CD14-positive monocyte (primary cell): Measurements from ENCODE around the gene ARCN1. TPM values are rescaled to one million over a fixed set of nuclear protein-coding genes. Genes with fewer than 3 reads are reported as not detected.

Experiments used
- DNase-seq, 3 donors: peaks; one replicate each; pipeline ENCODE4 v3.0.0-alpha.2; 2011 to 2022
- H2AFZ ChIP-seq: 2 replicates; pipeline ENCODE4 v1.6.0; 2012; ENCODE audit warnings: mild to moderate bottlenecking, low read depth, low read length, inconsistent platforms; ENCODE audit not compliant: insufficient read depth, poor library complexity, severe bottlenecking
- H3K27ac ChIP-seq, 2 donors: 1 replicate in 1 of 2; 2 replicates in 1 of 2; pipeline ENCODE4 v1.5.1; 2012 to 2013; ENCODE audit warnings: low read length in 2 of 2, control low read depth in 1 of 2, inconsistent platforms in 1 of 2, low read depth in 1 of 2, mild to moderate bottlenecking in 1 of 2
- H3K27me3 ChIP-seq, 2 donors: one replicate each; pipeline versions ENCODE4 v1.6.0 to v1.6.1; 2011 to 2013; ENCODE audit warnings: low read length in 2 of 2; ENCODE audit not compliant: control insufficient read depth in 2 of 2, insufficient read depth in 2 of 2
- H3K36me3 ChIP-seq, 2 donors: replicated peaks in 1 of 2; 1 replicate in 1 of 2; 2 replicates in 1 of 2; pipeline versions ENCODE4 v1.5.1 to v1.6.1; 2012 to 2013; ENCODE audit warnings: low read length in 2 of 2, control low read depth in 1 of 2, inconsistent platforms in 1 of 2, mild to moderate bottlenecking in 1 of 2; ENCODE audit not compliant: insufficient read depth in 2 of 2, control insufficient read depth in 1 of 2
- H3K4me1 ChIP-seq, 2 donors: 1 replicate in 1 of 2; 2 replicates in 1 of 2; pipeline versions ENCODE4 v1.5.1 to v1.6.1; 2012 to 2013; ENCODE audit warnings: low read length in 2 of 2, control low read depth in 1 of 2, inconsistent platforms in 1 of 2, mild to moderate bottlenecking in 1 of 2, moderate library complexity in 1 of 2; ENCODE audit not compliant: insufficient read depth in 2 of 2, control insufficient read depth in 1 of 2
- H3K4me2 ChIP-seq: replicated peaks from 2 replicates; pipeline ENCODE3; 2012; ENCODE audit warnings: low read length, moderate library complexity, mild to moderate bottlenecking; ENCODE audit not compliant: poor library complexity, severe bottlenecking; ENCODE audit errors: extremely low read depth
- H3K4me3 ChIP-seq, 3 experiments: fragments of 200-600 bp in 1 of 3; sonication (generic) in 1 of 3; replicated peaks in 1 of 3; 1 replicate in 2 of 3; 2 replicates in 1 of 3; pipeline ENCODE4 v1.5.1; 2011 to 2013; ENCODE audit warnings: low read length in 3 of 3, mild to moderate bottlenecking in 3 of 3, control low read depth in 2 of 3, low read depth in 2 of 3, inconsistent platforms in 1 of 3, moderate library complexity in 1 of 3
- H3K79me2 ChIP-seq: 2 replicates; pipeline ENCODE4 v1.6.0; 2012; ENCODE audit warnings: mild to moderate bottlenecking, control low read depth, inconsistent platforms, low read length, moderate library complexity; ENCODE audit not compliant: insufficient read depth
- H3K9ac ChIP-seq: 2 replicates; pipeline ENCODE4 v1.6.0; 2017; ENCODE audit warnings: low read length, mild to moderate bottlenecking; ENCODE audit not compliant: insufficient read depth, poor library complexity, severe bottlenecking
- H3K9me3 ChIP-seq, 2 donors: replicated peaks in 1 of 2; 1 replicate in 1 of 2; 2 replicates in 1 of 2; pipeline versions ENCODE4 v1.5.1 to v1.6.1; 2012 to 2013; ENCODE audit warnings: low read length in 2 of 2, control low read depth in 1 of 2; ENCODE audit not compliant: control insufficient read depth in 1 of 2, insufficient read depth in 1 of 2
- H4K20me1 ChIP-seq: 2 replicates; pipeline ENCODE4 v1.6.0; 2012; ENCODE audit warnings: mild to moderate bottlenecking, low read length, control low read depth, moderate library complexity; ENCODE audit not compliant: insufficient read depth
- H3K27ac Mint-ChIP-seq, 7 donors: one replicate each; pipeline ENCODE4 v1.8.0; 2020; ENCODE audit warnings: mild to moderate bottlenecking in 7 of 7, mixed read lengths in 7 of 7, moderate library complexity in 6 of 7, inconsistent platforms in 2 of 7
- H3K27me3 Mint-ChIP-seq, 3 donors: one replicate each; pipeline ENCODE4 v1.8.0; 2021 to 2022; ENCODE audit warnings: low read depth in 3 of 3, mild to moderate bottlenecking in 3 of 3, mixed read lengths in 3 of 3, moderate library complexity in 3 of 3, inconsistent platforms in 1 of 3
- H3K36me3 Mint-ChIP-seq, 2 donors: one replicate each; pipeline ENCODE4 v1.8.0; 2020; ENCODE audit warnings: mixed read lengths in 2 of 2, inconsistent platforms in 1 of 2, mild to moderate bottlenecking in 1 of 2
- H3K4me1 Mint-ChIP-seq: one replicate; pipeline ENCODE4 v1.8.0; 2020; ENCODE audit warnings: mild to moderate bottlenecking, mixed read lengths
- H3K4me3 Mint-ChIP-seq, 2 donors: one replicate each; pipeline ENCODE4 v1.8.0; 2020; ENCODE audit warnings: mild to moderate bottlenecking in 2 of 2, mixed read lengths in 2 of 2, moderate library complexity in 1 of 2
- H3K9me3 Mint-ChIP-seq, 7 donors: one replicate each; pipeline ENCODE4 v1.8.0; 2020 to 2022; ENCODE audit warnings: mixed read lengths in 7 of 7, mild to moderate bottlenecking in 6 of 7, moderate library complexity in 6 of 7, inconsistent platforms in 2 of 7
- WGBS: methylation state at CpG from one replicate; pipeline ENCODE4 v1.1.5; 2013; ENCODE audit warnings: missing lambda C conversion rate; ENCODE audit not compliant: insufficient coverage; 5-methylcytosine and 5-hydroxymethylcytosine counted together
- intact Hi-C, 2 donors: fragments of 100-400 bp; cut with micrococcal nuclease; formaldehyde crosslinking; loops; one replicate each; pipeline versions ENCODE4 v1.15.0 to v1.15.1; 2023
- polyA plus RNA-seq, 3 donors: library from polyadenylated mRNA; depleted of rRNA in 1 of 3; unstranded in 2 of 3; stranded (reverse) in 1 of 3; fragments of 300-500 nt in 2 of 3; fragments of >200 nt in 1 of 3; fragmentation: Illumina TruSeq in 2 of 3; gene quantifications; 1 replicate in 2 of 3; 2 replicates in 1 of 3; pipeline ENCODE4 v1.2.3, GENCODE V29; 2012 to 2021
- TF ChIP-seq, protein P1 (sequence below): fragments of 200-600 bp; IDR thresholded peaks from one replicate; pipeline ENCODE4 v1.8.0; 2022; ENCODE audit warnings: antibody characterized with exemption, mild to moderate bottlenecking

ARCN1 gene
- polyA plus RNA-seq, 3 donors: 36.1 to 101 (median 79.7) TPM

GRCh38 chr11:118632577-118633318, 60.5 kb downstream of the ARCN1 start:
- Mint-ChIP-seq H3K4me1 (no peaks in the 10 kb centered on the region), H3K9me3 (peaks cover 0 to 2% (median 0%) of the 10 kb centered on the region in 7 donors), H3K27ac (peak overlapping the region in 1 of 7 donors; percentile 59), H3K4me3 (no peak overlapping the region), H3K27me3 (peaks cover 11 to 19% (median 14%) of the 10 kb centered on the region in 3 donors), H3K36me3 (no peaks in the 10 kb centered on the region)
- H3K36me3 ChIP-seq: no peaks in the 10 kb centered on the region
- no peak overlapping the region for H3K4me2 ChIP-seq
- H3K27ac ChIP-seq: no peak overlapping the region
- no peaks in the 10 kb centered on the region for H3K9me3 ChIP-seq
- H3K4me3 ChIP-seq: no peak overlapping the region
- intact Hi-C loops: no loop called here
- H3K27me3 ChIP-seq: peaks cover 0 to 16% of the 10 kb centered on the region in 2 donors
- peaks cover 4 to 8% of the 10 kb centered on the region in 2 donors for H3K4me1 ChIP-seq
- 80% methylated on average over 3 of the region's 9 CpGs for WGBS
- H3K9ac ChIP-seq: no peak overlapping the region
- no peak overlapping the region for H2AFZ ChIP-seq
- no peaks in the 10 kb centered on the region for H4K20me1 ChIP-seq
- H3K79me2 ChIP-seq: no peaks in the 10 kb centered on the region
- DNase-seq: no peak
- TF ChIP-seq, protein P1, sequence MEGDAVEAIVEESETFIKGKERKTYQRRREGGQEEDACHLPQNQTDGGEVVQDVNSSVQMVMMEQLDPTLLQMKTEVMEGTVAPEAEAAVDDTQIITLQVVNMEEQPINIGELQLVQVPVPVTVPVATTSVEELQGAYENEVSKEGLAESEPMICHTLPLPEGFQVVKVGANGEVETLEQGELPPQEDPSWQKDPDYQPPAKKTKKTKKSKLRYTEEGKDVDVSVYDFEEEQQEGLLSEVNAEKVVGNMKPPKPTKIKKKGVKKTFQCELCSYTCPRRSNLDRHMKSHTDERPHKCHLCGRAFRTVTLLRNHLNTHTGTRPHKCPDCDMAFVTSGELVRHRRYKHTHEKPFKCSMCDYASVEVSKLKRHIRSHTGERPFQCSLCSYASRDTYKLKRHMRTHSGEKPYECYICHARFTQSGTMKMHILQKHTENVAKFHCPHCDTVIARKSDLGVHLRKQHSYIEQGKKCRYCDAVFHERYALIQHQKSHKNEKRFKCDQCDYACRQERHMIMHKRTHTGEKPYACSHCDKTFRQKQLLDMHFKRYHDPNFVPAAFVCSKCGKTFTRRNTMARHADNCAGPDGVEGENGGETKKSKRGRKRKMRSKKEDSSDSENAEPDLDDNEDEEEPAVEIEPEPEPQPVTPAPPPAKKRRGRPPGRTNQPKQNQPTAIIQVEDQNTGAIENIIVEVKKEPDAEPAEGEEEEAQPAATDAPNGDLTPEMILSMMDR: no peak

- intact Hi-C loops: no loop called here
- no peak overlapping the region for H3K4me2 ChIP-seq
- H3K79me2 ChIP-seq: no peaks in the 10 kb centered on the region
- Mint-ChIP-seq H3K9me3 (peaks cover 0 to 2% (median 0%) of the 10 kb centered on the region in 7 donors), H3K36me3 (no peaks in the 10 kb centered on the region), H3K4me3 (no peak overlapping the region), H3K4me1 (no peaks in the 10 kb centered on the region), H3K27ac (no peak overlapping the region), H3K27me3 (peaks cover 11 to 19% (median 14%) of the 10 kb centered on the region in 3 donors)
- H3K36me3 ChIP-seq: no peaks in the 10 kb centered on the region
- no CpG with 5 or more reads among the region's 1 CpG for WGBS
- TF ChIP-seq, protein P1: no peak
- peaks cover 4 to 8% of the 10 kb centered on the region in 2 donors for H3K4me1 ChIP-seq
- H3K4me3 ChIP-seq: no peak overlapping the region
- no peak overlapping the region for H3K27ac ChIP-seq
- no peak for DNase-seq
- no peak overlapping the region for H3K9ac ChIP-seq
- H3K27me3 ChIP-seq: peaks cover 0 to 16% of the 10 kb centered on the region in 2 donors
- no peak overlapping the region for H2AFZ ChIP-seq
- no peaks in the 10 kb centered on the region for H3K9me3 ChIP-seq
- no peaks in the 10 kb centered on the region for H4K20me1 ChIP-seq
These were observed 61.1 kb downstream of the ARCN1 start for GRCh38 chr11:118633319-118633690.
